SH-SY5Y (cell line): ENCODE data around the gene TLR9.

Experiments used
- GATA2 ChIP-seq: IDR thresholded peaks from 2 replicates; pipeline ENCODE4 v1.6.1; 2011; ENCODE audit warnings: mild to moderate bottlenecking, low read depth, low read length
- GATA3 ChIP-seq: IDR thresholded peaks from 2 replicates; pipeline ENCODE4 v1.6.1; 2011; ENCODE audit warnings: low read depth, mild to moderate bottlenecking, low read length, moderate library complexity

GRCh38 chr3:52250122-52250521 lies 24.7 kb upstream of the TLR9 start:
- TF ChIP-seq GATA2 (no peak), GATA3 (no peak)
